DOHH2 (cell line): ENCODE results near the gene LGALS8.

ENCODE experiments used
- H3F3A ChIP-seq: fragments of 200-600 bp; sonication (generic), shearing (Covaris generic); 2 replicates; pipeline ENCODE4 v1.6.0; 2016; ENCODE audit warnings: antibody characterized with exemption, mild to moderate bottlenecking; ENCODE audit not compliant: control insufficient read depth, insufficient read depth
- H3K27ac ChIP-seq: fragments of 200-600 bp; sonication (generic); 2 replicates; pipeline ENCODE4 v1.5.1; 2014; ENCODE audit warnings: low read depth, mild to moderate bottlenecking, low read length, moderate library complexity
- H3K27me3 ChIP-seq: fragments of 200-600 bp; sonication (generic); 2 replicates; pipeline ENCODE4 v1.6.1; 2014; ENCODE audit warnings: mild to moderate bottlenecking, low read length, mixed read lengths; ENCODE audit not compliant: control insufficient read depth
- H3K36me3 ChIP-seq: fragments of 200-600 bp; sonication (generic); 2 replicates; pipeline ENCODE4 v1.6.1; 2014; ENCODE audit warnings: mild to moderate bottlenecking, low read length, moderate library complexity, mixed read lengths; ENCODE audit not compliant: control insufficient read depth
- H3K4me1 ChIP-seq: fragments of 200-600 bp; sonication (generic); 2 replicates; pipeline ENCODE4 v1.6.1; 2014; ENCODE audit warnings: mild to moderate bottlenecking, low read length, mixed read lengths; ENCODE audit not compliant: control insufficient read depth
- H3K4me2 ChIP-seq: fragments of 200-600 bp; sonication (generic); 2 replicates; pipeline ENCODE4 v1.6.0; 2014; ENCODE audit warnings: mild to moderate bottlenecking, low read length, moderate library complexity
- H3K4me3 ChIP-seq: fragments of 200-600 bp; sonication (generic); 2 replicates; pipeline ENCODE4 v1.5.1; 2014; ENCODE audit warnings: mild to moderate bottlenecking, low read length, mixed read lengths
- H3K79me2 ChIP-seq: fragments of 200-600 bp; sonication (generic); 2 replicates; pipeline ENCODE4 v1.6.1; 2014; ENCODE audit warnings: mild to moderate bottlenecking, low read length, mixed read lengths; ENCODE audit not compliant: control insufficient read depth
- H3K9me2 ChIP-seq: fragments of 200-600 bp; sonication (generic); replicated peaks from 2 replicates; pipeline ENCODE4 v1.6.1; 2014; ENCODE audit warnings: mild to moderate bottlenecking, low read length, mixed read lengths; ENCODE audit not compliant: control insufficient read depth
- H3K9me3 ChIP-seq: fragments of 200-600 bp; sonication (generic); 2 replicates; pipeline ENCODE4 v1.6.1; 2014; ENCODE audit warnings: antibody characterized with exemption, low read length, mixed read lengths; ENCODE audit not compliant: control insufficient read depth, insufficient read depth
- H4K20me1 ChIP-seq: fragments of 200-600 bp; sonication (generic); 2 replicates; pipeline ENCODE4 v1.6.0; 2014; ENCODE audit warnings: low read depth, mild to moderate bottlenecking, antibody characterized with exemption, low read length, moderate library complexity; ENCODE audit not compliant: control insufficient read depth, insufficient read depth
- CTCF ChIP-seq: fragments of 200-600 bp; sonication (generic); IDR thresholded peaks from one replicate; pipeline ENCODE4 v1.5.1; 2014; ENCODE audit warnings: antibody characterized with exemption, mild to moderate bottlenecking, low read depth, low read length; ENCODE audit not compliant: poor library complexity, severe bottlenecking
- EZH2phosphoT487 ChIP-seq: fragments of 200-600 bp; sonication (generic); IDR thresholded peaks from 2 replicates; pipeline ENCODE4 v1.6.1; 2017; ENCODE audit warnings: borderline replicate concordance, mild to moderate bottlenecking, antibody characterized with exemption, low read length, moderate library complexity, mixed read lengths

LGALS8 gene

GRCh38 chr1:236520445-236521005 lies 3.3 kb upstream of the LGALS8 start:
- H3K4me1 ChIP-seq, result peaks cover 12% of the 10 kb centered on the region
- no peak overlapping the region for H3K4me3 ChIP-seq
- peaks cover 51% of the 10 kb centered on the region for H3K27me3 ChIP-seq
- H3K9me2 ChIP-seq, result no peaks in the 10 kb centered on the region
- H4K20me1 ChIP-seq, result no peaks in the 10 kb centered on the region
- H3K9me3 ChIP-seq, result no peaks in the 10 kb centered on the region
- peaks cover 8% of the 10 kb centered on the region for H3F3A ChIP-seq
- TF ChIP-seq EZH2phosphoT487, result no peak
- no peak for TF ChIP-seq CTCF
- H3K79me2 ChIP-seq, result no peaks in the 10 kb centered on the region
- H3K4me2 ChIP-seq, result no peak overlapping the region
- H3K36me3 ChIP-seq, result no peaks in the 10 kb centered on the region
- H3K27ac ChIP-seq, result no peak overlapping the region

GRCh38 chr1:236522937-236523703 lies 662 bp upstream of the LGALS8 start:
- Histone ChIP-seq H3K9me3 (no peaks in the 10 kb centered on the region), H3K9me2 (no peaks in the 10 kb centered on the region), H3K4me3 (peak overlapping the region; percentile 94), H3K4me2 (peak overlapping the region; percentile 91), H3K27ac (no peak overlapping the region), H3K27me3 (peaks cover 46% of the 10 kb centered on the region), H3K79me2 (no peaks in the 10 kb centered on the region), H3F3A (peaks cover 8% of the 10 kb centered on the region), H3K4me1 (peaks cover 12% of the 10 kb centered on the region), H3K36me3 (peaks cover 3% of the 10 kb centered on the region; the same call in 1 of the 2 replicates), H4K20me1 (no peaks in the 10 kb centered on the region)
- no peak for TF ChIP-seq CTCF
- TF ChIP-seq EZH2phosphoT487, result no peak

- peak overlapping the region; percentile 91 for H3K4me2 ChIP-seq
- peaks cover 12% of the 10 kb centered on the region for H3K4me1 ChIP-seq
- H3K4me3 ChIP-seq, result peak overlapping the region; percentile 94
- H3F3A ChIP-seq, result peaks cover 8% of the 10 kb centered on the region
- H3K9me2 ChIP-seq, result no peaks in the 10 kb centered on the region
- peaks cover 3% of the 10 kb centered on the region; the same call in 1 of the 2 replicates for H3K36me3 ChIP-seq
- H3K9me3 ChIP-seq, result no peaks in the 10 kb centered on the region
- no peaks in the 10 kb centered on the region for H4K20me1 ChIP-seq
- peaks cover 37% of the 10 kb centered on the region for H3K27me3 ChIP-seq
- TF ChIP-seq EZH2phosphoT487 (no peak), CTCF (no peak)
- no peaks in the 10 kb centered on the region for H3K79me2 ChIP-seq
- peak overlapping the region; percentile 52 for H3K27ac ChIP-seq
Measured at GRCh38 chr1:236524142-236524894, 536 bp downstream of the LGALS8 start.
